GM18517 (cell line): ENCODE measurements around the gene LRIG3.
"Not testable (repeated sequence)": the region's sequence is repeated elsewhere in the genome, so short reads cannot be mapped to it uniquely, and the experiment has no call there.

ENCODE experiments used
- ATAC-seq: cut with Tn5 transposase; IDR thresholded peaks from one replicate; pipeline ENCODE4 v1.9.1; 2021; ENCODE audit warnings: mild to moderate bottlenecking, moderate library complexity; ENCODE audit not compliant: unreplicated experiment

The LRIG3 gene, protein sequence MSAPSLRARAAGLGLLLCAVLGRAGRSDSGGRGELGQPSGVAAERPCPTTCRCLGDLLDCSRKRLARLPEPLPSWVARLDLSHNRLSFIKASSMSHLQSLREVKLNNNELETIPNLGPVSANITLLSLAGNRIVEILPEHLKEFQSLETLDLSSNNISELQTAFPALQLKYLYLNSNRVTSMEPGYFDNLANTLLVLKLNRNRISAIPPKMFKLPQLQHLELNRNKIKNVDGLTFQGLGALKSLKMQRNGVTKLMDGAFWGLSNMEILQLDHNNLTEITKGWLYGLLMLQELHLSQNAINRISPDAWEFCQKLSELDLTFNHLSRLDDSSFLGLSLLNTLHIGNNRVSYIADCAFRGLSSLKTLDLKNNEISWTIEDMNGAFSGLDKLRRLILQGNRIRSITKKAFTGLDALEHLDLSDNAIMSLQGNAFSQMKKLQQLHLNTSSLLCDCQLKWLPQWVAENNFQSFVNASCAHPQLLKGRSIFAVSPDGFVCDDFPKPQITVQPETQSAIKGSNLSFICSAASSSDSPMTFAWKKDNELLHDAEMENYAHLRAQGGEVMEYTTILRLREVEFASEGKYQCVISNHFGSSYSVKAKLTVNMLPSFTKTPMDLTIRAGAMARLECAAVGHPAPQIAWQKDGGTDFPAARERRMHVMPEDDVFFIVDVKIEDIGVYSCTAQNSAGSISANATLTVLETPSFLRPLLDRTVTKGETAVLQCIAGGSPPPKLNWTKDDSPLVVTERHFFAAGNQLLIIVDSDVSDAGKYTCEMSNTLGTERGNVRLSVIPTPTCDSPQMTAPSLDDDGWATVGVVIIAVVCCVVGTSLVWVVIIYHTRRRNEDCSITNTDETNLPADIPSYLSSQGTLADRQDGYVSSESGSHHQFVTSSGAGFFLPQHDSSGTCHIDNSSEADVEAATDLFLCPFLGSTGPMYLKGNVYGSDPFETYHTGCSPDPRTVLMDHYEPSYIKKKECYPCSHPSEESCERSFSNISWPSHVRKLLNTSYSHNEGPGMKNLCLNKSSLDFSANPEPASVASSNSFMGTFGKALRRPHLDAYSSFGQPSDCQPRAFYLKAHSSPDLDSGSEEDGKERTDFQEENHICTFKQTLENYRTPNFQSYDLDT

DNA sequence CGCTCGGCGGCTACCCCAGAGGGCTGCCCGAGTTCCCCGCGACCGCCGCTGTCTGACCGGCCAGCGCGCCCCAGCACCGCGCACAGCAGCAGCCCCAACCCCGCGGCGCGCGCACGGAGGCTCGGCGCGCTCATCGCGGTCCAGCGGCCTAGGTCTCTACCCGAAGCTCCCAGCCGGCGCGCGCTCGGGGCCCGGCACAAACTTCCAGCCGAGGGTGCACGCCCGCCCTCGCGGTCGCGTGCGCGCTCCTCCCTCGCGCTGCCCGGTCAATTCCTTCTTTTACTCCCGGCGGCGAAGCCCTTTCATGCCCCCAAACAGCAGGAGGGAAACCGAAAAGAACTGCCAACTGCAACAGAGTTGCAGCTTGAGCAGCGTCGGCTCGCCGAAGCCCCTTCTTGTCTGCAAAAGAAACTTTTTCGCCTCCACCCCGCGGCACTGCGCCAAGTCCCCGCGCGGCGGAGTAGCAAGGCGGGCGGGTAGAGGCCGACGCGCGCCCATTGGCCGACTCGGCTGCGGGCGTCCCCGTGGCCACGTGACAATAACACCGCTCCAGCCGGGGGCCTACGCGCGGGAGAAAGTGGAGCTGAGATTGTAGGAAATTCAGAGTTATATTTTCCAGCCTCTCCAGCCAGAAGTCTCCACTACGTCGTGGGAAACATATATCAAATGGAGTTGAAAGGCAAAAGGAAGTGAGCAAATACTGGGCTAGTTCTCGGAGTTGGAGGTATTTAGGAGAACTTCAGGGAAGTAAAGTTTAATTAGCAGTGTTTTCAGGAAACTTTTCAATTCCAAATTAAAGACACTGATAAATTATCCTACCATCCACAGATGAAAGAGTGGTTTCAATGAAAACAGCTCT is at the start of gene LRIG3:
Gene LRIG3 (minus strand): TSS at position 403 of the 859 bp plus-strand sequence. CDS start 269 bp downstream, at position 134.
- ATAC-seq: peak; percentile 84

DNA sequence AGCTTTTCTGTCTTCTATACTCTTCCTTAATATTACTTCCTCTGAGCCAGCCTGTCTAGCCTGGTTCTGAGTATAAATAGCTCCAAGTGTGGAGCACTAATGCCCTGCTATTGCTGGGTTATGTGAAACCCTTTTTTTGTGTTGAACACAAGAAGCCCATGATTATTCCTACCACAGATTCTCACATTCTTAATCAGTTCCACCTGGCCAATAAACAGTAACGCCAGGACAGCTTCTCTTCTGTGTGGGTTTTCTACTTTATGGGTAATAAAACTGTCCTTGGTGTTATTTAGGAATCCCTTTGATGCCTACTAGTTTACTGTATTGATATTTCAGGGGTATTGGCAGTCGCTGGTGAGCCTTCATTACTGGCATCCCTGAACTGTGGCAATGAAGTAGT is 48.9 kb upstream of the LRIG3 start:
- ATAC-seq: no peak

DNA sequence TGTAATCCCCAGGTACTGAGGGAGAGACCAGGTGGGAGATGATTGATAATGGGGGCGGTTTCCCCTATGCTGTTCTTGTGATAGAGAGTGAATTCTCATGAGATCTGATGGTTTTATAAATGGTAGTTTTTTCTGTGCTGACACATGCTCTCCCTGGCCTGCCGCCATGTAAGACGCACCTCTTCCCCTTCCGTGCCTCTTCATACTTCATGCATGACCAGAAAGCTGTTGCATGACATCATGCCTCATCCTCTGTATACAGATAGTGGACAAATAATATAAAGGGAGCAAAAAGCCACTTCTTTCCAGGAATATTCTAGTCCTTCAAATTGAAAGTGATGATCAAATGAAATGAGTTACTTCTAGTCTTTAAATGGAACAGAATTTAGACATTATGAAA is 47.3 kb upstream of the LRIG3 start:
- no peak for ATAC-seq

DNA sequence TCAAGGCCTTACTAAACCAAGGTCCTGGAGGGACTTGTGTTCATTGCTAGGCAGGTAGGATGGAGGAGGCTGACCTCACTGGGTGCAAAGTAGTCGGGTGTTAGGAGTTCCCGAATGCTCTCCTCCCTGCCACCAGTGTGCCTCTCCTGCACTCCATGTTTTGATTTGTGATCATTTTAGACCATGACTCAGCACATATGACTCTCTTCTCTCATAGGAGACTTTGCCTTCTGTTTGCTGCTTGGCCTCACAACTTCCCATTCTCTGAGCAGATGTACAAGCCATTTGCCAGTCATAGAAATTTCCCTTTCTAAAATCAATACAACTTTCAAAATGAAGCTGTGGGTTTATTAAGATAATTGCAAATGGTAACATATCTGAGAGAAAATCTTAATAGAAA is 46.6 kb upstream of the LRIG3 start:
- no peak for ATAC-seq

DNA sequence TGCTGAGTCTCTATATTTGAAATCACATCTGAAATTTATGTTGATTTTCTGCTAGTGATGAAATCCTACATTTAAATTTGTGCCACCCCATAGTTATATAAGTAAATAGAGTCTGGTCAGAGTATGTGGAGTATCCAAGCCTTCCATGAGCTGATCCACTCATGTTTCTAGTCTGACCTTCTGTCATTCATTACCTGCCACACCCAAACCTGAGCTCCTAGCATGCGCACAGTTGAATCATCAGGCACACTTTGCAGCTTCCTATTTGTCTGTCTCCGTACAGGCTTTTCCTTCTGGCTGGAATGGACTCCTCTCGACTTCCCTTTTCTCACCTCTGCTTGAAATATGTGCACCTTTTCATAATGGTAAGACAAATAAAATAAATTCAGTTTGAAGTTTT is 45.3 kb upstream of the LRIG3 start:
- no peak for ATAC-seq

DNA sequence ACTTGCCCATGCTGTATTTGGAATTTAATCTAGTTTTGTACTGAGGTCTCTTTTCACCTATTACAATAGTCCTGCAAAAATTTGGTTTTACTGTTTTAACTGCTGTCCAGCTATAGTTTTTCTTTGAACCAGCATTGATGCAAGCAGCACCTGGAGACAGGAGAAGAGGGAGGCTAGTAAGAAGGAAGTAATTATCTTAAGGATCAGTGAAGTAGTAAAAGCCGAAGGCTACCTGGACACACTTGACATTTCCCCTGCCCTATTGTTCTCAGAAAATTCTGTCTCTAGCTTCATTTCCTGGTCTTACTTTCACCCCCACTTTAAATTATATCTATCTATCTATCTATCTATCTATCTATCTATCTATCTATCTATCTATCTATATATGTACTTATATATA is 43.5 kb upstream of the LRIG3 start:
- ATAC-seq: no peak

DNA sequence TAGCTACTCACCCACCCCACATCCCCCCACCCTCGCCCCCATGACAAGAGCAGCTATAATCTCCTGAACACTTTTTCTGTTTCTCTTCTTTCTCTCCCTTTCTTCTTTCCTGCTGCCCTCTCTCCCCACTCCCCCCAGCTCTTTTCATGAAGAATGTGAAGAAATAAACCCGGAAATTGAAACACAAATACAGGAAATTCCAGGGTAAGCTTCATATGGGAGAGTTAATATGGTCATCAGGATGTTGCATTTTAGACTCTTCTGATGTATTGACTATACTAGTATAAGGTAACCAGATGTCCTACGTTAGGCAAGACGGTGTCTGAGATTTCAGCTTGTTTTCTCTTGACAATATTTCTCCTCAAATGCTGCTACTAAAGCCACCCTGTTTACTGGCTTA is 41.6 kb upstream of the LRIG3 start:
- no peak for ATAC-seq

DNA sequence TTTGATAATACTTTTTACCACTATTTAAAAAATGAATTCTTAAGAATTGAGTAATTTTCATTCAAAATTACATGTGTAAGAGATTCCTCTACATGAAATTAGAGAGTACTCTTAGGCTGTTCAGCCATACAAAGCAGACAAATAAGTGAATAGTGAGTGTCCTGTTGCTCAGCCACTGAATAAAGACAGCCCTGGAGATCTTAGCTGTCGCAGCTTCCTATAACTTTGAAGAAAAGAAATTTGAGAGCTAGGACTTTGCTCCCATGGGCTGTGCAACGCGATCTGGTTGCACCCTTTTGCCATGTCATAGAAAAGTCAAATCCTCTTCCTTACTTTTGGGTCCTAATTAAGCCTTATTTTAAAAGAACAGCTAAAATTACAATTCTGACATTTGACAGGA is 40.9 kb upstream of the LRIG3 start:
- ATAC-seq: no peak

DNA sequence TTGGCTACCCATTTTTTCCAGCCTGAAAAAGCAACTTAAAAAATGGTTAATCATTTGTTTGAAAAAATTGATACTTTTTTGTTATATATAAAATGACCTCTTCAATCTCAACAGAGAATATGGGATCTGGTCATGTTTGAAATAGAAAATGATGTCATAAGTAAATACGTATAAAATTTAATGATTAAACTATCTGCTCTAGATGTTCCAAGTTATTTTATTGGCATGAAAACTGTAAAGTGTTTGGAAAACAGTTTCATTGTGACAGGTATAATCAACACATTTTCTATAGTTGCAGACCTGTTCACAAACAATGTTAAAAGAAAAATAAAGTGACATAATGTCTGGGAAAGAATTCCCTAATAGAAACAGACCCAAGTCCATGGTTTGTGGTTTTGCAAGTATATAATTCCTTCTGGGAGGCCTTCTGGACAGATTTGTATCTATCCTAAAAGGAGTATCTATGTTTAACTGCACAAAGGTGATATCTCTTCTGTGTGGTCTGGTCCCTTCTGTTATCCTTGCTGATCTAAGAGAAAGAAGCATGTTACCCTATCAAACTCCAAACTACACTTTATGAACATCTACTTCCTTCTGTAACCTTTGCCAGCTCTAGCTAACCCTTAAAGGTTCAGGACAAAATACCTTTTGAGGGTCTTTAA is 39.5 kb upstream of the LRIG3 start:
- no peak for ATAC-seq

DNA sequence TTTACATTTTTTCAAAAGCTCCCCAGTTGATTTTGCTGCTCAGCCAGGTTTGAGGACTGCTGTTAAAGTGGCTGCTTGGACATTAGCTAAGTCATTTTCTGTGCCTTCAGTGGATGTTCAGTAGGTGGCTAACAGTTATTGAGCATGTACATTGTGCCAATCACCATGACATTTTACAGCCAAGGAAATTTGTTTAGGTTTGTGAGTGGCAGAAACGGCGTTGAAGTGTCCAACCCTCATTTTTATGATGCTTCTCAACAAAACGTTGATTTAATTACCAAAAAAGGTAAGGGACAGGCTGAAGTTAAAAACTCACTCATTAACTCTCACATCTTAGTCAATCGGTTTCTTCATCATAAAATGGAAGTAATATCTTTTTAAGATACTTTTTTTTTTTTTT is 37.0 kb upstream of the LRIG3 start:
- ATAC-seq: no peak

DNA sequence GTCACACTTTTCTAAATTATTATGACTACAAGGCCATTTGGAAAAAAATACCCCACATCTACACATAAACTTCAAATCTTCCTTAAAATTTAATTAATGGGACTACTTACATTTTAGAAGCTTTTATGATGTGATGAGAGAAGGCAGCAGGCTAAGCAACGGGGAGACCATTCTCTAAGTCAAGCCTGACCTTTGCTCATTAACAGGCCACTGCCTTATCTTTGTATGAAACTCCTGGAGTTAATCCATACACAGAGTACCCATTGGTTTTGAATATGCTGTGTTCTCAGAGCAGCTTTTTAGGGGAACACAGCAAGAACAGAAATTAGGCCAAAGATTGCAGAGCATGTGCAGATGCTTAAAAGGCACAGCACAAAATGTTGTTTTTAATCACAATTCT is 35.5 kb upstream of the LRIG3 start:
- ATAC-seq: no peak

DNA sequence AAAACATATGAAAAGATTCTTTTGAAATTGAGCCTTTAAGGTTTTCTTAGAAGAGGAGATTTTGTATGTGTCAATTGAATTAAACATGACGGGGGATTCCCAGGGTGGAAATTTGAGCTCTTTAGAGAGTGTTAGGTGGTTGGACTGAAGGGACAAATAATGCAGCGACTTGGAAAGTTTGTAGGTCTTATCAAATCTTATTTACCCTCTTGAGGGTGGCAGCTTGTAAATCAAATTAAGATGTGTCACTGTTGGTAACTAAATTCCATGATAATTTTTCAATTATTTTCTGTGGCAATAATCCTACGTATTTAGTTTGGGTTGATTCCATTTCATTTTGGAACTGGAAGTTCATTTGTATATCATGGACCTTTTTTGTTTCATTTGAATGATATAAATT is 33.7 kb upstream of the LRIG3 start:
- ATAC-seq: no peak

DNA sequence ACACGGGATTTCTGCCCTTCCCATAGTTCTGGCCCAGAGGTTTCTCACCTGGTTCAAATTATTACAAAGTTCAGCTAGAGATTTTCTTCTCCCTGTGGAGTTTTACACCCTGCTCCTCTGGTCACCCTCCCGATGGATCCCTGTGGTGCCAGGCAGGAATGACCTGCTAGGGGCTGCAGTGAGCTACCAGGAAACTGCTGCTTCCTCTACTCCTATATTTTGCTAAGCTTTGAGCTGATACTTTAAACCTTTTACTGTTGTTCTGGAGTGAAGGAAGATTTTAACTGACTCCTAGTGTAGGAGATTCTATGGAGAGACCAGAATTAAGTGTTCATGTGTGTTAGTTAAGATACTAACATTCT is 30.4 kb upstream of the LRIG3 start:
- ATAC-seq: no peak

DNA sequence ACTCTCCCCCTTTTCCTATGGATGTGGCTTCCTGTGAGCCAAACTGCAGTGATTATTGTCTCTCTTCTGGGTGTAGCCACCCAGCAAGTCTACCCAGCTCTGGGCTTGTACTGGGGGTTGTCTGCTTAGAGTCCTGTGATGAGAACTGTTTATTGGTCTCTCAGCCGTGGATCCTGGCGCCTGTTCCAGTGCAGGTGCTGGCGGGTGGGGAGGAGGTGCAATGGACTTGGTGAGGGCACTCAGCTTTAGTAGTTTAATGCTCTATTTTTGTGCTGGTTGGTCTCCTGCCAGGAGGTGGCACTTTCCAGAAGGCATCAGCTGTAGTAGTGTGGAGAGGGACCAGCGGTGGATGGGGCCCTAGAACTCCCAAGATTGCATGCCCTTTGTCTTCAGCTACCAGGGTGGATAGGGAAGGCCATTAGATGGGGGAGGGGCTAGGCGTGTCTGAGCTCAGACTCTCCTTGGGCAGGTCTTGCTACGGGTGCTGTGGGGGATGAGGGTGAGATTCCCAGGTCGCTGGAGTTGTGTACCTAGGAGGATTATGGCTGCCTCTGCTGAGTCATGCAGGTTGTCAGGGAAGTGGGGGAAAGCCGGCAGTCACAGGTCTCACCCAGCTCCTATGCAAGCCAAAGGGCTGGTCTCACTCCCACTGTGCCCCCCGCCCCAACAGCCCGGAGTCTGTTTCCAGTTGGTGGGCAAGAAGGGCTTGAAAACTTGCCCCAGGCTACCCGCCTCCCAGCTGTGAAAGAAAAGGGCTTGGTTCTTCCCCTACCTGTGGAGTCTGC is 29.8 kb upstream of the LRIG3 start:
- ATAC-seq: not testable (repeated sequence)

DNA sequence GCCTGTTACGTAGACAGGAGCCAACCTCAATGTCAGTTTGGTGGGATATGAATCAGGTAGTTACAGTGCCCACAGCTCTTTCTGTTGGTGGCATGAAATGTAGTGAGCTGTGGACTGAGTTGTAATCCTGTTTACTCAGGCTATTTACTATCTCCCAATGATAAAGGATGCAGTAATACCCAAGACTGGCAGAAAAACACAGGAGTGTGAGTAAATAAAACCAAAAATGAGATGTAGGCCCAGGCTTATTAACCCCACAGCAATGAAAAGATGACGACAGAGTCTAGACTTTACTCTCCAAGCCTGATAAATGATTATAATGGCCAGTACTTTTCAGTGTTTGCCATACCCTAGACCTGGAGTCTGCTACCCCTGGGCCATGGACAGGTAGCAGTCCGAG is 22.8 kb upstream of the LRIG3 start:
- ATAC-seq: no peak

DNA sequence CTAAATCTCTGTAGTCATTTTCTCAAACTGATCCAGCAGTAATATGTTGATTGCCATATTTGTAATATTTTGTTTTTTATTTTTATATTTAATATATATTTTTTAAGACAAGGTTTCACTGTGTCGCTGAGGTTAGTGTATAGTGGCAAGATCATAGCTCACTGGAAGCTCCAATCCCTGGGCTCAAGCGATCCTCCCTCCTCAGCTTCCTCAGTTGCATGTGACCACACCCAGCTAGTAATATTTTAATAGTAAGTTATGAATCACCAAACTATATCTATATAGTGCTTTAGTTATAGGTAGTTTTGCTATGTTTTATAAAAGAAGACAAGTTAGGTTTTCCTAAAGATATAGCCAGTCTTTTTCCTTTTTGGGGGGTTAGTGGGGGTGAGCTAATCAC is 22.0 kb upstream of the LRIG3 start:
- ATAC-seq: no peak

DNA sequence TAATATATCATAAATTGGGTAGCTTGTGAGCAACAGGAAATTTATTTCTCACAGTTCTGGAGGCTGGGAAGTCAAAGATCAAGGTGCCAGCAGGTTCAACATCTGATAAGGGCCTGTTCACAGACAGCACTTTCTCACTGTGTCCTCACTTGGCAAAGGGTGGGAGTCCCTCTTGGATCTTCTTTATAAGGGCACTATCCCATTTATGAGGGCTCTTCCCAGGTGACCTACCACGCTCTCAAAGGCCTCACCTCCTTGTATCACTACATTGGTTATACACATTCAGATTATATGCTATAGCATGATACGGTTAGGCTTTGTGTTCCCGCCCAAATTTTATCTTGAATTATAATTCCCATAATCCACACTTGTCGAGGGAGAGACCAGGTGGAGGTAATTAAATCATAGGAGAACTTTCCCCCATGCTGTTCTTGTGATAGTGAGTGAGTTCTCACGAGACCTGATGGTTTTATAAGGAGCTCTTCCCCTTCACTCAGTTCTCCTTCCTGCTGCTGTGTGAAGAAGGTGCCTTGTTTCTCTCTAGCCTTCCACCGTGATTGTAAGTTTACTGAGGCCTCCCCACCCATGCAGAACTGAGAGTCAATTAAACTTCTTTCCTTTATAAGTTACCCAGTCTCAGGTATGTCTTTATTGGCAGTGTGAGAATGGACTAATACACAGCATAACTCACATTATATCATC is 19.2 kb upstream of the LRIG3 start:
- no peak for ATAC-seq

DNA sequence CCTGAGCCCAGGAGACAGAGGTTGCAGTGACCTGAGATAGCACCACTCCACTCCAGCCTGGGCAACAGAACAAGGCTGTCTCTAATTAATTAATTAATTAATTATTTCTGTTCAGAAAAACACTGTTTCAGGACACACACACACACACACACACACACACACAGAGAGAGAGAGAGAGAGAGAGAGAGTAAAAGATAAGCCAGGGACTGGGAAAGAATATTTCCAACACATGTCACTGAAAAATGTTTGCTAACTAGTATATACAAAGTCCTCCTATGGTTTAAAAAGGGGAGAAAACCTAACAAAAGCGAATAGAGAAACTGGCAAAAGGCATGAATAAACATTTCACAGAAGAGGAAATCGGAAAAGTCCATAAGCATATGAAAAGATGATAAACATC is 18.1 kb upstream of the LRIG3 start:
- no peak for ATAC-seq

DNA sequence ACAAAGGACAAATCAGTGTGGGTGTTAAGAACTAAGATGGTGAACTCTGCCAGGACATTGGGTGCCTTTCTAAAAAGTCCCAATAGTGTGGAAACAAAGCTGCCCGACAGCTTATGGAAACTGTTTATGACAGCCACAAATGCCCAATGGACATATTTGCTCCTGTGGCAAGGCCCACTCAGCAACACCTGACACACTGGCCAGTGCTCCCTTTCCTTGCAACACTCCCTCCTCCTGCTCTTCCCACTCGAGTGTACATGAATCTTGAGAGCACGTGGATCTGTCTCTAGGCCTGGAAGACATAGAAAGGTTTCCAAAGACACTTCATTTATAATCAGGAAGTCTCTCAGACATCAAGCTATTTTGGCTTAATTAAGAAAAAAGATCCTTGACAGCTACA is 14.2 kb upstream of the LRIG3 start:
- ATAC-seq: no peak
